NCI-H345 treated with DMSO at 0.1 percent for 48 hours (cell line): ENCODE measurements around the gene NUDT10.
"Not testable (repeated sequence)": the region's sequence is repeated elsewhere in the genome, so short reads cannot be mapped to it uniquely, and the experiment has no call there.

Experiments used
- DNase-seq: peaks from one replicate; lab custom pipeline; 2025; ENCODE audit not compliant: unreplicated experiment; lab: John Stamatoyannopoulos, UW

NUDT10 gene

GRCh38 chrX:51332188-51332942 lies at the start of gene NUDT10:
NUDT10 (plus strand) TSS chrX:51332822; CDS start chrX:51332966, 144 bp downstream.
- DNase-seq, result no peak

GRCh38 chrX:51292421-51292820 lies 40.2 kb upstream of the NUDT10 start:
- no peak for DNase-seq

- no peak for DNase-seq
These were observed 36.5 kb upstream of the NUDT10 start for GRCh38 chrX:51296138-51296537.

- DNase-seq, result no peak
These were observed 16.4 kb upstream of the NUDT10 start for GRCh38 chrX:51316271-51316670.

GRCh38 chrX:51332943-51333785 lies 542 bp downstream of the NUDT10 start:
- DNase-seq, result not testable (repeated sequence)

GRCh38 chrX:51334276-51334675 lies 1.7 kb downstream of the NUDT10 start:
- DNase-seq, result no peak

- peak; percentile 1 for DNase-seq
These were observed 4.0 kb downstream of the NUDT10 start for GRCh38 chrX:51336584-51336983.

GRCh38 chrX:51361251-51361650 lies 28.6 kb downstream of the NUDT10 start:
- no peak for DNase-seq

- DNase-seq, result no peak
These were observed 44.0 kb downstream of the NUDT10 start for GRCh38 chrX:51376672-51377071.
